Activated T-cell treated with anti-CD3 and anti-CD28 coated beads for 1 hour (primary cell): ENCODE results near the gene NAPEPLD.

Source experiments
- DNase-seq: peaks from one replicate; pipeline ENCODE4 v3.0.0-alpha.2; 2020; ENCODE audit warnings: low read depth

The NAPEPLD gene

GRCh38 chr7:103143868-103144267 lies 5.0 kb downstream of the NAPEPLD start:
- no peak for DNase-seq

- no peak for DNase-seq
These were observed 6.4 kb downstream of the NAPEPLD start for GRCh38 chr7:103142494-103142893.

- no peak for DNase-seq
These were observed 7.0 kb downstream of the NAPEPLD start for GRCh38 chr7:103141753-103142404.

- DNase-seq: no peak
These were observed 8.2 kb downstream of the NAPEPLD start for GRCh38 chr7:103140685-103141084.

- no peak for DNase-seq
These were observed 8.8 kb downstream of the NAPEPLD start for GRCh38 chr7:103140061-103140460.

- DNase-seq: no peak
These were observed 13.9 kb downstream of the NAPEPLD start for GRCh38 chr7:103134836-103135554.

- DNase-seq: no peak
These were observed 15.8 kb downstream of the NAPEPLD start for GRCh38 chr7:103132995-103133688.

- DNase-seq: no peak
These were observed 17.8 kb downstream of the NAPEPLD start for GRCh38 chr7:103130901-103131624.

GRCh38 chr7:103129702-103130549 lies 19.0 kb downstream of the NAPEPLD start:
- no peak for DNase-seq

GRCh38 chr7:103127006-103127405 lies 21.9 kb downstream of the NAPEPLD start:
- DNase-seq: no peak

- no peak for DNase-seq
These were observed 24.4 kb downstream of the NAPEPLD start for GRCh38 chr7:103124429-103124979.

GRCh38 chr7:103123529-103123928 lies 25.4 kb downstream of the NAPEPLD start:
- DNase-seq: no peak

GRCh38 chr7:103121641-103122040 lies 27.3 kb downstream of the NAPEPLD start:
- no peak for DNase-seq

- no peak for DNase-seq
These were observed 28.5 kb downstream of the NAPEPLD start for GRCh38 chr7:103120362-103120761.

GRCh38 chr7:103119791-103120291 lies 29.1 kb downstream of the NAPEPLD start:
- no peak for DNase-seq

GRCh38 chr7:103117465-103117864 lies 31.4 kb downstream of the NAPEPLD start:
- no peak for DNase-seq

GRCh38 chr7:103116991-103117390 lies 31.9 kb downstream of the NAPEPLD start:
- no peak for DNase-seq

- DNase-seq: no peak
These were observed 32.4 kb downstream of the NAPEPLD start for GRCh38 chr7:103116511-103116910.

- no peak for DNase-seq
These were observed 33.1 kb downstream of the NAPEPLD start for GRCh38 chr7:103115771-103116170.

GRCh38 chr7:103114576-103115008 lies 34.3 kb downstream of the NAPEPLD start:
- no peak for DNase-seq

GRCh38 chr7:103113164-103113563 lies 35.7 kb downstream of the NAPEPLD start:
- DNase-seq: no peak
